Medulla oblongata (tissue), 1 donor: ENCODE data around the gene TPPP.

Experiments used
- DNase-seq: peaks from one replicate; pipeline ENCODE4 v3.0.0-alpha.2; 2015; ENCODE audit errors: extremely low spot score

TPPP gene

DNA sequence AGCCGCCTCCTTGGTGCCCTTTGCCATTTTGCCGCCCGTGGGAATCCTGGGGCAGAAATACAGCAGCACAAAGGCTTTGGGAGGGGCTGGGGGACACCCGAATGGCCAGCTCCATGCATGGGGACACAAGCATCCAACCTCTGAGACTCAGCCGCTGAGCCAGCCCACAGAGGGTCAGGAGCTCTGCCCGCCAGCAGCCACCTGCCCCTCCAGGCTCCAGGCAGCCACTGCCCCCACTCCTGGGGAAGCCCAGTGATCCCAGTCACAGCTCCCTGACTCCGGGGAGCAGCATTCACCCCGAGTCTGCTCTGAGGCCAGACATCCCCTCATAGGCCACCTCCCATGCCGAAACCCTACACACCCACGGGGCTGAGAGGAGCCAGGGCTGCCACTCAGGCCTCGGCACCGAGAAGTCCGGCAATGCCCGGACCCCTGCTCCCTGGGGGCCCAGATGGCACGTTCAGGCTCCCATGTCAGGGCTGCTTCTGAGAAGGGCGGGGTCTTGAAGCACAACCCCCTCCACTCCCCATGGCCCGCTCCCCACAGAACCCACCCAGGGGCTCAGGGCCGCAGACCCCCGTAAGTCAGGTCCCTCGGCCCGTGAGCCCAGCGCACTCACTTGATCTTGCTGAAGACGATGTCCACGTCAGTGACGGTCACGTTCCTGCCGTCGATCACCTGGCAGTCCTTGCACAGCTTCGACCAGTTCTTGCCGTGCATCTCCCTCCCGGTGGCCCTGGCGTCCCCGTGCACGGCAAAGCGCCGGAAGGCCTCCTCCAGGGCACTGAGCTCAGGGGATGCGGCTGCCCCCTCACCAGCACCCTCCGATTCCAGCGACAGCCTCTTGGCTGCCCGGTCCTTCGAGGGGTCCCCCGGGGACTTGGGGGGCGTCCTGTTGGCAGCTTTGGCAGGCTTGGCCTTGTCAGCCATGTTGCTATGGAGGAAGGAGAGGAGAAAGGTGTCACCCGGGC, 15.7 kb downstream of the TPPP start:
- no peak for DNase-seq

DNA sequence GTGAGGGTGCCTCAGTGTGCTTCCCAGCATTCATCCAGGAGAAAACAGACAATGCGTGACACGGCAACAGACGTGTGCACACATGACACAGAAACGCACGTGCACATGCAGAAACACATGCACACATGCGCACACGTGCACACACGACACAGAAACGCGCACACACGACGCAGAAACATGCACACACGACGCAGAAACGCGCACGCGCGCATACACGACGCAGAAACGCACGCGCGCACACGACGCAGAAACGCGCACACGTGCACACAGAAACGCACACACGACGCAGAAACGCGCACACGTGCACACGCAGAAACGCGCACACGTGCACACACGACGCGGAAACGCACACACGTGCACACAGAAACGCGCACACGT, 16.5 kb downstream of the TPPP start:
- no peak for DNase-seq

DNA sequence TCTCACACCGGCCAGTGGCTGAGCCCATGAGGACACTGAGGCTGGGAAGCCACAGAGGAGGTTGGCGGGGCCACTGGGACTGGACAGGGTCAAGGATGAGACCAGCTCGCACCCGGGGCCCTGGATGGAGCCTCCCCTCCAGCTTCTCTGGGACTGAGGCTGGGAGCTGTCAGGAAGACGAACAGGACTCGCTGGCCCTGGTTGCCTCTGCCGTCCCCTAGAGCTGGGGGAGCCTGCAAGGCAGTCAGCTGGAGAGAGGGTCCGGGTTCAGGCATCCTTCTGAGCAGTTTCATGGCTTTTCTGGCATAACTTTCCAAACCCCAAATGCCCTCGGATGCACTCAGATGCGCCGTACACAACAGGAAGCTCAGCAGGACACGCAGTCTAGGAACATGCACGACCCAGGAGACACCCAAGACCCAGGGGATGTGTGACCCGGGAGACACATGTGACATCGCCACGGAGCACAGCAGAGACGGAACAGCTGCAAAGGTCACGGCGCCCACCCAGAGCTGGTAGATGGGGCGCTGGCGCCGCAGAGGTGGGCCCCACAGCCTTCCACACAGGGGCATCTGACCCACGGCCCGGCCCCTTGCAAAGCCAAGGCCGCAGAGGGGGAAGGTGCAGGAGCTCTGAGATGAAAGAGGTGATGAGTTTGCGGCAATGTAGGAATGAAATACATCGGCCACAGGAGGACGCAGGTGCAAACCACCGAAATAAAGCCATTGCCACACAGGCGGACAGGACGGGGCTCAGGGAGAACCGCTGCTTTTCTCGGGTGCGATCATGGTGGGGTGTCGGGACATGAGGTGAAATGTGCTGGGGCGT, 17.1 kb downstream of the TPPP start:
- no peak for DNase-seq

DNA sequence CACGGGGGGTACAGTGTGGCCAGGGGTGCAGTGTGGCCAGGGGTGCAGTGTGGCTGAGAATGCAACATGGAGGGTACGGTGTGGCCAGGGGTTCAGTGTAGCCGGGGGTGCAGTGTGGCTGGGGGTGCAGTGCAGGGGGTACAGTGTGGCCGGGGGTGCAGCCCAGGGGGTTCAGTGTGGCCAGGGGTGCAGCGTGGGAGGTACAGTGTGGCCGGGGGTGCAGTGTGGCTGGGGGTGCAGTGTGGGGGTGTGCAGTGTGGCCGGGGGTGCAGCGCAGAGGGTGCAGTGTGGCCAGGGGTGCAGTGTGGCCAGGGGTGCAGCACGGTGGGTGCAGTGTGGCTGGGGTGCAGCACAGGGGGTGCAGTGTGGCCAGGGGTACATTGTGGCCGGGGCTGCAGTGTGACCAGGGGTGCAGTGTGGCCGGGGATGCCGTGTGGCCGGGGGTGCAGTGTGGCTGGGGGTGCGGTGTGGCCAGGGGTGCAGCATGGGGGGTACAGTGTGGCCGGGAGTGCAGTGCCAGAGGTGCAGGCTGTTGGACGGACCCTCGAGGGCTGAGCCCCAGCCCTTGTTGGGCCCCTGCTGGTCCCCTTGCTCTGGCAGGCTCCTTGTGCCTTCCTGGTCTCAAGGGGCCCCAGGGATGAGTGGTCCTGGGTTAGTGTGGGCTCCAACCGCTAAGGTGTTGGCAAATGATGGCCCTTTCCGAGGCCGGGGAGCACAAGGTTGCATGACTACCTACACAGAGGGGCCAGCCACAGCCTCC, 17.9 kb downstream of the TPPP start:
- no peak for DNase-seq

DNA sequence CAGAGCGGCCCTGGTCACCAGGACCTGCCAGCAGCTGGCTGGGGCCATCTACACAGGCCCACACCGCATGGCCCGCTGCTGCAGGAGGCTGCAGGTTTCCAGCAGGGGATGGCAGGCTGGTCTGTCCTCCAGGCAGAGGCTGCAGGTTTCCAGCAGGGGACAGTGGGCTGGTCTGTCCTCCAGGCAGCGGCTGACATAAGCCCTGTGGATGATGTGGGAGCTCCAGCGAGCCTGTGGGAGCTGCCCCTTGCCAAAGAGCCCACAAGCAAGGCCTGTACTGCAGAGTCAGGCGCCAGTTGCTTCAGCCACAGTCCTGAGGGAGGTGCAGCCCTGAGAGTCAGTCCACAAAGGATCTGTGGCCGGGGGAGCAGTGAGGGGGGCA, 18.5 kb downstream of the TPPP start:
- peak; percentile 34 for DNase-seq

DNA sequence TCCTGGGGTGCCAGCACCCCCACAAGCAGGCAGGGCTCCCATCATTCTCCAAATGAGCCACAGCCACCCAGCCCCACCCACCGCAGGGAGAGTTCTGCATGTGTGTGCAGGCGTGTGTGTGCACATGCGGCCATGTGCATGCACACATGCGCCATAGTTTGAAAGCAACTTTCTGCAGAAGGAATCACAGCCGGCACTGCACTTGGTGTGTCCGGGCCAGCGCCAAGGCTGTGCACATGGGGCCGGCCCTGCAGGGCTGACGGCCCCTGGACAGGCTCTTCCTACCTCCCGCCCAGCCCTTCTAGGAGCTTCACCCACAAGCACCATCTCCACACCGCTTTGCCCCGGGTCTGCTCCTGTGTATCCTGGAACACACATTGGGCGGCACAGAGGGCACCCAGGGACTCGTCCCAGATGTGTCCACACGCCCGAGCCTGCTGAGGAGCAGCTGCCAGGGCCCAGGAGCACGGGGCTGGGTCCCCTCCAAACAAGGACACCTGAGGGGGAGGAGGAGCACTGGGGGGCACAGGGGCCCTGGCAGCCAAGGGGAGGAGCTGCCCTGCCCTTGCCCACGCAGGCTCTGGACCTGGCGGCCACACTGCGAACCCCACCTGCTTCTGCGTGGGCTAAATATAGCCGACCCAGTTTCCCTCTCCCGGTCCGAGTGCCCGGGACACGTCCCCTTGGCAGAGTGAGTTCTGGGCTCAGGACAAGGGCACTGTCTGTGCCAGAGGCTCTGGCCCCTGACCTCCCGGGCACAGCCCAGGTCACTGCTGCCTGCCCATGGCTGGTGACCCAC, 19.1 kb downstream of the TPPP start:
- no peak for DNase-seq

DNA sequence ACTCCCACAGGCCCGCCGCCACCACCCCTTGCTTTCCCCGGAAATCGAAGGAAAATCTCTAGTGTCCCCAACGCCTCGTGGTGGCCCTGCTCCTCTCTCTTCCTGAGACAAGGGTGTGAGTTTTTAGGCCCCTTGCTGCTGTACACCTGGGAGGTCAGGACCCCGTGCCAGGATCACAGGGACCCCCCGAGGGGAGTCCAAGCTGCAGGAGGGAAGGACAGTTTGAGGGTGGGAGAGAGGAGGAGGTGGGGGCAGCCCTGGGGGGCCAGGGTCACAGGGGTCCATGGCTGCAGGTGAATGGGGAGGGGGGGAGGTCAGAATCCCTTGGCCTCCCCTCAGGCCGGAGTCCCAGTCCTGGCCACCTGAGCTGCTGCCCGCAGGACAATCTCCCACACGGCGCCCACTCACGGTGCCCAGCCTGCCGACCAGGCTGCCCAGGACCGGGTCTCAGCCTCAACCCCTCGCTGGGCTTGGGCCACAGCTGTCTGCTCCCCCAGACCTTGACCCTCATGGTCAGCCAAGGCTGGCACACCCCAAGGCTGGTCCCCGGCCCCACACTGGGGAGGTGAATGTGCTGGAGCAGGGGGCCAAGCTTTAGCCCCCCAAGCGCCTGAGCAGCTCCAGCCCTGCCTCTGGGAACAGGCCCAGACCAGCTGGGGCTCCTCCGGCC, 19.9 kb downstream of the TPPP start:
- no peak for DNase-seq

DNA sequence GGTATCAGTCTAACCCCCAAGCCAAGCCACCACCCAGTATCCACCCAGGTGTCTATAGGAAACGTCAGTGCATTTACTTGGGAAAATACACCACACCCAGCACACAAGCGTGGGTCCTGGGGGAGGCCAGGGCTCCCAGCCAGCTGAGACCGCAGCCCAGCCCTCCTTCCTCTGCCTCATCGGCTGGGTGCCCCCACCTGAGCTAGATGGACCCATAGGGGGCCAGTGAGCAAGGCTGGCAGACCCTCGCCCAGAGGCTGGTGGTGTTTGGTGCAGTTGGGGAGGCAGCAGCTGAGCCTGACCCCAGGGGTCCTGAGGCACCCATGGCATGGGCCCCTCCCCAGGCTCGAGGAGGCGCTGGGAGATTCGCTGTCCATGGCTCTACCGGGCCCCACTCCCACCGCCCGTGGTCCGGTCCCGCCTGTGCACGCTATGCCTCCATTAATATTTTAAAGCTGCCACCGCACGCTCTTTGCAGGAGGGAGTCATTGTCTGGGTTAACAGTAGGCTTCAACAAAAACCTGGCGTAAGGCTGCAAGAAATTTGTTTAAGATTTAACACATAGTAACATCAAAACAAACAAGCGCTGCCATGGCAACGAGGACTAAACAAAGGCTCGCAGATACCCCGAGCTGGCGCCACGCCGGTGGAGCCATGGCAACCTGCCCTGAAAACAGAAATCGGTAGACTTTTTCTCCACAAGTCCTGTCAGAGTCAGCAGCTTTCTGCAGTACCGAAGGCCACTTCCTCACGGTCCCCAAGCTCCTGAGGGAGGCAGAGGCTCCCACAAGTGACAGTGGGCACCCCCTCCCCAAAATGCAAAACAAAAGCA, 20.6 kb downstream of the TPPP start:
- DNase-seq: peak; percentile 65

DNA sequence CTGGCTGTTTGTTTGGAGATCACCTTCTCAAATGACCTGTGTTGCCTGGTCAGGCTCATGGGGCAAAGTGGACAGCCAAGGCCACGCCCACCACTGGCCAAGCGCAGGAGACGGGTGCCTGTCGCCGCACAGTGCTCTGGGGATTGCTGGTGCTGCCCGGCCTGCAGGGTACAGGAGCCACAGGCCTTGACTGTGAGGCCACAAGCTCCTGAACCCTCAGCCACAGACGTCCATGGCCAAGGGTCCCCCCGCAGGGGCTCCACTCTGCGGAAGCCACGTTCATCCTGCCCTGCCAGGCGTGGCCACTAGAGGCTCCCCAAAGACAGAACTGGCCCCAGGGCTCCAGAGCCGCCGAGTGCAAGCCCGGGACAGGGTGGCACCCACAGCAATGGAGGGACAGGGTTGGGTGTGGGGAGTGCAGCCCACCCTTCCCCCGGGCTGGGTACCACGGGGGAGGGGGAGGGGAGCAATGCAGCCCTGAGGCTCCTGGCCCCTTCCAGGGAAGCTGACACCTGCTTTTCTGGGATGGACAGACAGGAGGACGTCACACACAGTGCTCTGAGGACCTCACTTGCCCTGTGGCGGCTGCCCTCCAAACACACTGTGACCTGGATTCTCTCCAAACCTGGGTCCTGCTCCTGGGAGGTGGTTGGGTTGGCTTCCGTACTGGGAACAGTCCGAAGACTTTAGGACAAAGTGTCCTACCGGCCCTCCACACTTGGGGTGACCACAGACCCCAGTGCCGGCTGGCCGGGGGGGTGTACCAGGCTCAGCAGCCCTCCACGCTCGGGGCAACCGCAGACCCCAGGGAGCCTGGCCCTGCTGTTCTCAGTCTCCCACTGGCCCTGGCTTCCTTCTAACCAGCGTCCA, 21.5 kb downstream of the TPPP start:
- DNase-seq: peak; percentile 91

DNA sequence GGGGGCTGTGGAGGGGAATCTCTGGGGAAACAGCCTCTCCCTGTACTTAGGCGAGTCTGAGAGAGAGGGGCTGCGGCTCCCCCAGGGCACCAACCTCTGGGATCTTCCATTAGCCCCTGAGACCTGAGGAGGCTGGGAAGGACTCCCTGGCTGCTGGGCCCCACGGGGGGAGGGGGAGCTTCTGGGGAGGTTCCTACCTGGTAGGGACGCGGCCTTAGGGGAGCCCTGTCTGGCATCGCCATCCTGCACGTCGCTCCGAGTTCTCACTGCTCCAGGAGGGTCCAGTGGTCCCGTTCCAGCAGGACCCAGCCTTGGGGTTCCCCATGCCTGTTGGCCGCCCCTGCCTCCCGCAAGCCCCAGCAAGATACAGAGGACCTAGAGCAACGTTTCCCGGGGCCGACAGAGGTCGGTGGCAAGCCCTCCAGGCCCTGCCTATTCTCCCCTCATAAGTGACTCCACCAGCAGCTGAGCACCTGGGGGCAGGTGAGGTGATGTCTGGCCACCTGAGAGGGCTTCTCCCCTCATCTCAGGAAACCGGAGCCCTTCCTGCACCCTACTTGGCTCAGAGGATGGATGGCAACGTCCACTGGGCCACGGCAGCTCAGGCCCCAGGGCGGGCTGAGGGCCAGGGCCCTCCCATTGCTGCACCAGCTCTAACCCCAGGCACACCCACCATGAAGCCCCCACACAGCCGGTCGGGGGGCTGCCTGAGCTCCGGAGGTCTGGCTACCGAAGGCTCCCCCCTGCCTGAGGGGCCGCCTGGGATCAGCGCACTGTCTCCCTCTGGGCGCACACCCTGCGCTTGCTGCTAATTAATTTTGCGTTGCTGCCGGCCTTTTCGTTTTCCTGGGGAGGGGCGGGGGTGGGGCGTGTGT, 22.5 kb downstream of the TPPP start:
- DNase-seq: no peak

DNA sequence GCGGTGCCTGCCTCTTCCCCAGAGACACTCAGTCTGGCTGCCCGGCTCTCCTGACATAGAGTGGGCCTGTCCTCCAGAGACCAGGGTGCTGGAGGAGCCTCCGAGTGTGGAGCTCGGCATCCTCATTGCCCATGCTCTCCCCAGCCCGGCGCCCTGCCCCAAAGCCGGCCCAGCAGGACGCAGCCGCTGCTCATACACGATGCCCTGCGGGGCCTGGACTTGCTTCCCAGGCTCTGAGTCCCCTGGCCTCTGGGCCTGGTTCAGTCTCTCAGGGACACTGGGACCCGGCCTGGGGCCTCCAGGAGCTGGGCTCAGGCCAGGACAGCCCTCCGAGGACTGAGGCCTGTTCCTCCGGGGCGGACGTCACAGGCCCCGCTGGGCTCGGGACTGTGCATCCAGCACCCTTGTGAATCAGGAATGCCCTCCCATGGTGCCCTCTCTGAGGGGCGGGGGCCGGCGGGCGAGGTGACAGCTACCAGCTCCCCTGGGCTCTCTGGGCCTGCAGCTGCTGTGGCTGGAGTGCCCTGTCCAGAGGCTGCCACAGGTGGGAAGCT, 23.2 kb downstream of the TPPP start:
- no peak for DNase-seq

DNA sequence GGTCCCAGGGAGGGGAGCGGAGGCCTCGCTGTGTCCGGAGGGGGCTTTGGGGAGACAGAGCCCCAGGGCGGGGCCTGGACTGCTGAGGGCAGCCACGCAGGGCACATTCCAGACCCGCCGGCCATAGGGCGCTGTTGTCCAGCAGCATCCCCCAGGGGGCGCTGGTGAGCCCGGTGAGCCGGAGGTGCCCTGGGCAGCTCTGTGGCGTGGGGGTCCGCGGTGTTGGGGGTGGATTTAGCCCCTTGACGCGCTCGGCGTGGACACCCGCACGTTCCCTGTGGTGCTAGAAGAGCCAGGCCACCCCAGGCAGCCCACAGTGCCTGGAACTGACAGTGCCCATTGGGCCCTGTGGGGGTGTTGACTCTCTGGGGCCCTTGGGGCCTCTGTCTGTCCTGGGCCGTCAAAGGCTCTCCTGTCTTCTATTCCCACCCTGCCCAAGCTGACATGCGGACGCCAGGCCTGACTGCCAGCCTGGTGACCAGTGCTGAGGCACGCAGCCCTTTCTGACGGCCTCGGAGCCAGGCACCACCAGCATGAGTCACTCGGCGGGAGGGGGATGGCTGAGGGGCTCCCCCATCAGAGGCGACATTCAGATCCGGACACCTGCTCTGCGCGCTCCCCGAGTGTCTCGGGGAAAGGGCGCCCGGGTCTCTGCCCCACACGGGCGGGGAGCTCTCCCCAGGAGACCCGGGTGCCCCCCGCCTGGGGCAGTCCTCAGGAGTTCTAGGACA, 23.9 kb downstream of the TPPP start:
- peak; percentile 96 for DNase-seq

DNA sequence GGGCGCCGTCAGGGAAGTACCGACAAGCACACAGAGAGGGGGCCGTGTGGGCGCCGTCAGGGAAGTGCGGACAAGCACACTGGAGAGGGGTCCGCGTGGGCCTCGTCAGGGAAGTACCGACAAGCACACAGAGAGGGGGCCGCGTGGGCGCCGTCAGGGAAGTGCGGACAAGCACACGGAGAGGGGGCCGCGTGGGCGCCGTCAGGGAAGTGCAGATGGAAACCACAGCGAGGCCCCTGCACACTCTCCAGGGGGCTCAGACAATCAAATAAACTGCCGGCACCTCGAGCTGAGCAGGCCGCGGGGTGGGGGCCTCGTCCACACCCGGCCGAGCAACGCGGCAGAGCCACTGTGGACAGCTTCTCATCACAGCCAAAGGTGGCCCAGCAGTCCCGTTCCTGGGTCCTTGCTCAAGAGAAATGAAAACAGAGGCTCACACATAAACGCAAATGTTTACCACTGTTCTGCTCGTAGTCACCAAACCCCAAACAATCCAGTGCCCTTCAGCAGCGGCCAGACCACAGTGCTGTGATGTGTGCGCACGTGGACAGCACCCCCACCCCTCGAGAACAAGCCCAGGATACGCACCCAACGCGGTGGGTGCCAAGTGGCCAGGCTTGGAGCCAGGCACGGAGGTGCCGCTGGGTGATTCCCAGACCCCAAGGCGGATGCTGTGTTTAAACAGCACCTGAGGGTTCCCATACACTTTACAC, 24.7 kb downstream of the TPPP start:
- peak; percentile 49 for DNase-seq

DNA sequence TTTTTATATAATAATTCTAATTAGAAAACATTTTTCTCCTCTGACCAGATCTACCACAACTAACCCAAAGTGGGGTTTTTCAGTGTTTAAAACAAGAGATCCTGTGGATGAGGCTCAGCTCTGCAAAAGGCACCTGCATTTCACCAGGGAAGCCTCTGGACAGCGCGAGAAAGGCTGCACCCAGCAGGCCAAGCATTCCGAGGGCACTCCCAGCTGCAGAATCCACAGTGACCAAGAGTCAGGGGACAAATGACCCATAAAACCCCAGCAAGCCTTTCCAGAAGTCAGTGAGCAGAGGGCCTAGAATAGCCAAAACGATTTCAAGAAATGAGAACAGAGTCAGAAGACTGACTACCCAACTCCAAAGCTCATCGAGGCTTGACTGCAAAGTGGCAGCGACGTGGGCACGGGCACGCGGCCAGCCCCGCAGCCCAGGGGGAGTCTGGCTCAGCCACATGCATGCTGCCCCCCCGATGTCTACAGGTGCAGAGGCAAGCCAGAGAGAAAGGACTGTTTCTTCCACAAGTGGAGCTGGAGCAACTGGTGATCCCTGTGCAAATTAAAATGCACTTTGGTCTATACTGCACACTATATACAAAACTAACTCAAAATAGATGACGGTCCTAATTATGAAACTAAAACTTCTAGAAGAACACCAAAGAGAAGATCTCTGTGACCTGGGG, 26.2 kb downstream of the TPPP start:
- DNase-seq: peak; percentile 48

DNA sequence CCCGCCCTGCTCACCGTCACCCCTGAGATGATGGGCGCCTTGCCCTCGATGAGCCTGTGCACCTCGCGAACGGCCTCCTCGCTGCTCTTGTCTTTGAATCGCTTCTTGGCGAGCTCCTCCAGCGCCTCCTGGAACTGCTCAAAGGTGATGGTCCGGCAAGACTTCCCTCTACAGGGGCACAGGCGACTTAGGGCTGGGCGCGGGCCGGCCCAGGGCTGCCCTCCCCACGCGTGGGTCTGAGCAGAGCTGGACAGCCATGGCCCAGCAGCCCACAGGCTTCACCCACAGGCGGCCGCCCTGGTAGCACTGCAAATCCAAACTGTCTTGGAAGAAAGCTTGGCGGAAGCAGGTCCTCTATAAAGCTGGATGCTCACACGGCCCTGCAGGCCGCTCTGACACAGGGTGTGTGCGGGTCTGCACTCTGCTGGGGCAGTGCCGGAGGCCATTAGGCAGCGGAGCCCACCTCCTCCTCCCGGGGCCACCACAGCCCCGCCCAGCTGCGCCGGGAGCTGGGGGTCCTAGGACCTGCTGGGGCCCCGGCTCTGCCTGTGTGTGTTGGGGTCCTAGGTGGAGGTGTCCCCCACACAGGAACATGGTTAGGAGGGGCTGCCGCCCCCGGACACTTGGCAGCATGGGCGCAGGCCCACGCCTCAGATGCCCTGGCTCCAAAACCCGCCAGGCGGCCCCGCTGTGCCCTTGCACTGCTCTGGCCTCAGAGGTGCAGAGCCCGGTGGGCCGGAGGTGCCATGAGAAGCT, 27.0 kb downstream of the TPPP start:
- no peak for DNase-seq
